Measurements from ENCODE around the gene SERPINI1.

Gene SERPINI1

GRCh38 chr3:167709690-167710089 lies 25.8 kb upstream of the SERPINI1 start:
- TF ChIP-seq CTCF (IDR thresholded peaks at IDR 0.05; ENCODE audit: low read depth, low read length, missing control alignments): no peak
- no peak overlapping the region for H3K4me3 ChIP-seq (ENCODE audit: low read depth, low read length)
- no peak for DNase-seq (ENCODE audit: low read depth)

GRCh38 chr3:167710552-167710951 lies 25.0 kb upstream of the SERPINI1 start:
- no peak for DNase-seq (ENCODE audit: low read depth)
- H3K4me3 ChIP-seq (ENCODE audit: low read depth, low read length): no peak overlapping the region
- TF ChIP-seq CTCF (IDR thresholded peaks at IDR 0.05; ENCODE audit: low read depth, low read length, missing control alignments): no peak

GRCh38 chr3:167711439-167711838 lies 24.1 kb upstream of the SERPINI1 start:
- DNase-seq (ENCODE audit: low read depth): no peak
- H3K4me3 ChIP-seq (ENCODE audit: low read depth, low read length): no peak overlapping the region
- no peak for TF ChIP-seq CTCF (IDR thresholded peaks at IDR 0.05; ENCODE audit: low read depth, low read length, missing control alignments)

- no peak for TF ChIP-seq CTCF (IDR thresholded peaks at IDR 0.05; ENCODE audit: low read depth, low read length, missing control alignments)
- no peak overlapping the region for H3K4me3 ChIP-seq (ENCODE audit: low read depth, low read length)
- DNase-seq (ENCODE audit: low read depth): no peak
Measured at GRCh38 chr3:167712445-167712844, 23.1 kb upstream of the SERPINI1 start.

- no peak overlapping the region for H3K4me3 ChIP-seq (ENCODE audit: low read depth, low read length)
- no peak for DNase-seq (ENCODE audit: low read depth)
- no peak for TF ChIP-seq CTCF (IDR thresholded peaks at IDR 0.05; ENCODE audit: low read depth, low read length, missing control alignments)
Measured at GRCh38 chr3:167714871-167715270, 20.6 kb upstream of the SERPINI1 start.

- no peak for DNase-seq (ENCODE audit: low read depth)
- TF ChIP-seq CTCF (IDR thresholded peaks at IDR 0.05; ENCODE audit: low read depth, low read length, missing control alignments): no peak
- H3K4me3 ChIP-seq (ENCODE audit: low read depth, low read length): no peak overlapping the region
Measured at GRCh38 chr3:167716920-167717319, 18.6 kb upstream of the SERPINI1 start.

GRCh38 chr3:167718582-167718981 lies 16.9 kb upstream of the SERPINI1 start:
- no peak overlapping the region for H3K4me3 ChIP-seq (ENCODE audit: low read depth, low read length)
- TF ChIP-seq CTCF (IDR thresholded peaks at IDR 0.05; ENCODE audit: low read depth, low read length, missing control alignments): no peak
- DNase-seq (ENCODE audit: low read depth): no peak
